SK-N-SH (cell line): ENCODE measurements around the gene SPP2.

Source experiments
- FOXM1 ChIP-seq: IDR thresholded peaks from 2 replicates; pipeline ENCODE4 v1.4.0; 2012; ENCODE audit warnings: low read depth, mild to moderate bottlenecking
- IRF3 ChIP-seq: fragments of 150-350 bp; IDR thresholded peaks from 2 replicates; pipeline ENCODE4 v1.6.1; 2016; ENCODE audit warnings: mild to moderate bottlenecking, low read depth, low read length
- POLR2AphosphoS5 ChIP-seq: IDR thresholded peaks from 2 replicates; pipeline ENCODE4 v1.6.1; 2012; ENCODE audit warnings: low read depth, low read length
- TF ChIP-seq, protein P1 (sequence below): IDR thresholded peaks from 2 replicates; pipeline ENCODE4 v1.6.1; 2012; ENCODE audit warnings: mild to moderate bottlenecking, low read depth, low read length, moderate library complexity

DNA sequence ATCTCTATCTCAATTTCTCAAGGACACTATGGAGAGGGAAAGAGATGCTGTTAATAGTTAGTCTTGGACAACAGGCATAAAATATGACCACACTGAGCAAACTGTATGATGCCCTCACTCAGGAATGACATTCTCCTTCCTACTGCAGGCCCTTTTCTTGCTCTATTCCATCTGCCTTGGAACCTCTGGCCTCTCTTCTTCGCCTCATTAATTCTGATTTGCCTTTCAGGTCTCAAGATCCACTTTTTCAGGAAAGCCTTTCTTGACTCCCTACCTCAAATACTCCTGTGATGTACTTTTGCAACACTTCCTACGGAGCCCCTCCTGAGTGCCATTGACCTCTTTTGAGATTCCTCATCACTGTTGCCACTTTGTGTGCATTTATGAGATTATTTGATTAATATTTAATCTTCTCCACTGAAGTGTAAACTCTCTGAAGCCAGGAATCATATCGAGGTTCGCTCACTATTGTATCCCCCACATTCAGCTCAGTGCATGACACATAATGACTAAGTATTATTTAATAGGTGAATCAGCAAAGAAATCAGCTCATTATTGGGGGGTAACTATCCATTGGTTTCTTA lies 21.3 kb upstream of the SPP2 start:
- no peak for TF ChIP-seq POLR2AphosphoS5
- no peak for TF ChIP-seq IRF3
- no peak for TF ChIP-seq FOXM1
- TF ChIP-seq, protein P1, sequence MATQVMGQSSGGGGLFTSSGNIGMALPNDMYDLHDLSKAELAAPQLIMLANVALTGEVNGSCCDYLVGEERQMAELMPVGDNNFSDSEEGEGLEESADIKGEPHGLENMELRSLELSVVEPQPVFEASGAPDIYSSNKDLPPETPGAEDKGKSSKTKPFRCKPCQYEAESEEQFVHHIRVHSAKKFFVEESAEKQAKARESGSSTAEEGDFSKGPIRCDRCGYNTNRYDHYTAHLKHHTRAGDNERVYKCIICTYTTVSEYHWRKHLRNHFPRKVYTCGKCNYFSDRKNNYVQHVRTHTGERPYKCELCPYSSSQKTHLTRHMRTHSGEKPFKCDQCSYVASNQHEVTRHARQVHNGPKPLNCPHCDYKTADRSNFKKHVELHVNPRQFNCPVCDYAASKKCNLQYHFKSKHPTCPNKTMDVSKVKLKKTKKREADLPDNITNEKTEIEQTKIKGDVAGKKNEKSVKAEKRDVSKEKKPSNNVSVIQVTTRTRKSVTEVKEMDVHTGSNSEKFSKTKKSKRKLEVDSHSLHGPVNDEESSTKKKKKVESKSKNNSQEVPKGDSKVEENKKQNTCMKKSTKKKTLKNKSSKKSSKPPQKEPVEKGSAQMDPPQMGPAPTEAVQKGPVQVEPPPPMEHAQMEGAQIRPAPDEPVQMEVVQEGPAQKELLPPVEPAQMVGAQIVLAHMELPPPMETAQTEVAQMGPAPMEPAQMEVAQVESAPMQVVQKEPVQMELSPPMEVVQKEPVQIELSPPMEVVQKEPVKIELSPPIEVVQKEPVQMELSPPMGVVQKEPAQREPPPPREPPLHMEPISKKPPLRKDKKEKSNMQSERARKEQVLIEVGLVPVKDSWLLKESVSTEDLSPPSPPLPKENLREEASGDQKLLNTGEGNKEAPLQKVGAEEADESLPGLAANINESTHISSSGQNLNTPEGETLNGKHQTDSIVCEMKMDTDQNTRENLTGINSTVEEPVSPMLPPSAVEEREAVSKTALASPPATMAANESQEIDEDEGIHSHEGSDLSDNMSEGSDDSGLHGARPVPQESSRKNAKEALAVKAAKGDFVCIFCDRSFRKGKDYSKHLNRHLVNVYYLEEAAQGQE = no peak
